GM19238 (cell line): Measurements from ENCODE around the gene ZBTB44.
"Not testable (repeated sequence)": the region's sequence is repeated elsewhere in the genome, so short reads cannot be mapped to it uniquely, and the experiment has no call there.

Source experiments
- DNase-seq: peaks from one replicate; pipeline ENCODE4 v3.0.0; 2011; ENCODE audit warnings: low spot score; ENCODE audit not compliant: insufficient read length

The ZBTB44 gene

DNA sequence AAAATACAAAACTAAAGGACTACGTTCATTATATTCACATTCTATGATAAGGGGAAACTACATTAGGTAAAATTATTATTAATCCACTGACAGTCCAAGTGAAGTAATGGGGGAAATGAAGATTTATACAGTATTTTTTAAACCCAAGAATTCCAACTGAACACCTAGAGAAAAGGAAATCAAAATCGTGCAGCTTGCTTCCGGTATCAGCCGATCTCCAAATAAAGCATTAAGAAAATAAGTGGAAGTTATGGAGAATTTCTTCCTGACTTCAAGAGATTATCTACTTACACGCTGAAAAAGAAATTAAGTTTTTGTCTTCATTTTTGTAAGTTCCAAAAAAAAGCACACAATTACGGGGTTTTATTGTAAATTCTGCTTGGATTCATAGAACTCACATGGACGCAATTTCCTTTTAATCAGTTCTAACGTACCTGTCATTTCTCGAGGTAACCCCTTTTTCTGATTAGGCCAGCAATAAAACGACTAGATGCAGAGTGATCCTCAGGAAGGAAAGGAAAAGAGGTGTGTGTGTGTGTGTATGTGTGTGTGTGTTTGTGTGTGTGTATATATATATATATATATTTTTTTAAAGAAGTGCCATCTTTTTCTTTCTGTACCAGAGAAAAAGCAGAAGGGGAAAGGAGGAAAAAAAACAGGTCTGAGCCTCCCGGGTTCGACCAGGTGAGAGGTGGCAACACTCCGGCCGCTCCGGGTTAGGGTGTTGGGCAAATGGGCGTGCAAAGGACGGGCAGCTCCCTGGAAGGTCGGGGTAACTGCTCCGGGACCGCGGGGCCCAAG is 1.1 kb downstream of the ZBTB44 start:
- DNase-seq: no peak

DNA sequence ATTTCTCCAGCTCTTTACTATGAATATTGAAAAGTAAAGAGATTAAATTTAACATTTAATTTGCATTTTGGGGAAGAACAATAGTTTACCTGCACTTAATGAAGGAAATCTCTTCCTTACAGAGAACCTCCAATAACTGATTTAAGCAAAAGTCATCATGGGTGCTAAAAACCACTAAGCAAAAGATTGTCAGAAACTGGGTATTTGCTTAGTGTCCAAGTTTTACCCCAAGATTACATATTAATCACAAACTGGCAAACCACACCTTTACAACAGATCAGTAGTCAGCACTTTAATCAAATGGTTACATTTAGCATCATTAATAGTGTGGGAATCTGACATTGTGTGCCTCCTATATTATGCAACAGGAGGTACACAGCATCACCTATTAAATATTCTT is 2.7 kb downstream of the ZBTB44 start:
- no peak for DNase-seq

DNA sequence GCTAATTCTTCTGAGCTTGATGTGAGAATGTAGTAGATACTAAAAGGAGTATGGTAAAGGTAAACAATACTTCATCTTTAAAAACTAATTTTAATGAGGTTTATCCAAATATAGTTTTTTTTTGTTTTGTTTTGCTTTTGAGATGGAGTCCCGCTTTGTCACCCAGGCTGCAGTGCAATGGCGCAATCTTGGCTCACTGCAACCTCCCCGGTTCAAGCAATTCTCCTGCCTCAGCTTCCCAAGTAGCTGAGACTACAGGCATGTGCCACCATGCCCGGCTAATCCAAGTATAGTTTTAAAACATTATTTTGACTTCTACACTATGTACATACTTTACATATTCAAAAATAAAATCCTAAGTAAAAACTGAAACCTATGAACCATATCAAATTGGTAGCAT is 4.1 kb downstream of the ZBTB44 start:
- DNase-seq: no peak

DNA sequence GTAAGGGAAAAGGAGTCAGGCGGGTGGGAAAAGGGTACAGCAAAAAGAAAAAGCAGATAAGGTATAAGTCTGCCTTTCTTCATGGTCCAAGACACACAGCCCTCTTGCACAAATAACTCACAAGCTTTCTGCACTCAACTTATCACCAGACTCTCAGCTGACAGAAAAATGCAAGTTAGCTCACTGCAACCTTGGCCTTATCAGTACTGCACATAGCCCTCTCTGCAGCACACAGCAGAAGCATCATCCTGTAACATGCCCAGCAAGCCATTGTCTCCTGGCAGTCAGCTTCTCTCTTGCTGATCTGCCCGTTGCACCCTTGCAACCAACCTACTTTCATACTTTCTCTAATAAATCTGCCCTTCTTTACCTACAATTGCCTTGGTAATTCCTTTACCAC is 5.8 kb downstream of the ZBTB44 start:
- no peak for DNase-seq

DNA sequence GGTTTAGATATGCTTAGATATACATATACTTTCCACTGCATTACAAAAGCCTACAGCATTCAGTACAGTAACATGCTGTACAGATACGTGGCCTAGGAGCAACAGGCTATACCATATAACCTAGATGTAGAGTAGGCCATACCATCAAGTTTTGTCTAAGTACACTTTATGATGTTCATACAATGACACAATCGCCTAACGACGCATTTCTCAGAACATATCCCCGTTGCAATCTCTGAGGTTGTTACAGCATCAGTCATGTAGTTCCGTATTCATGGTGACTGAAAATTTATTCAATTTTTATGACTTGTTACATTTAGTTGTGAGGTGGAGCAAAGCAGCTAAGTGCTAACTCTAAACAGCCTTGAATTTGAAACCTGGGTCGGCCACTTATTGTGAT is 6.7 kb downstream of the ZBTB44 start:
- no peak for DNase-seq

DNA sequence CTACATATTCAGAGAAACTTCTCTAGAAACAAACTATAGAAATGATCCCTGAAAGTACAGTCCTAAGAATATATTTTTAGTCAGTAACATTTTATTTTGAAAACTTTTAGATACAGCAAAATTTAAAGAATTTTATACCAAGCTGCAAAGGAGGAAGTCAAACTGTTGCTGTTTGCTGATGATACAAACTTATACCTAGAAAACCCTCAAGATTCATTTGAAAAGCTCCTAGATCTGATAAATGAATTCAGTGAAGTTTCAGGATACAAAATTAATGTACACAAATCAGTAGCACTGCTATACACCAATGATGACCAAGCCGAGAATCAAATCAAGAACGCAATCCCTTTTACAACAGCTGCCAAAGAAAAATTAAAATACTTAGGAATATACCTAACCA is 10.1 kb downstream of the ZBTB44 start:
- DNase-seq: no peak

DNA sequence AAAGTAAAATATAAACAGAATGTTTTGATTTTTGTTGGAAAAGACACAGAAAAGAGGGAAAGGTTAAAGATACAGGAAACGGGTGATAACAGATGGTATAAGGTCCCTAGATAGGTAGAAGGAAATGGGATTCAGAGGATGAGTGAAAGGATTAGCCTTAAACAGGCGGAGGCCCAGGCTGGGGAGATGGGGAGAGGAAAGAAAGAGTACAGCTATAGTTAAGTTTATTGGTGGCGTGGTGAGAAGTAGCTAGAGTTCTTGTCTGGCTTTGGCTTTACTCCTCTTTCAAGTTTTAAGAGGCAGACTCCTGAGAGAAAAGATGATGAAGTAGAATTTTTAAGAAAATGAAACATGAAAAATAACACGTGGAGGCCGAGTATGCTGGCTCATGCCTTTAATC is 13.7 kb downstream of the ZBTB44 start:
- no peak for DNase-seq

DNA sequence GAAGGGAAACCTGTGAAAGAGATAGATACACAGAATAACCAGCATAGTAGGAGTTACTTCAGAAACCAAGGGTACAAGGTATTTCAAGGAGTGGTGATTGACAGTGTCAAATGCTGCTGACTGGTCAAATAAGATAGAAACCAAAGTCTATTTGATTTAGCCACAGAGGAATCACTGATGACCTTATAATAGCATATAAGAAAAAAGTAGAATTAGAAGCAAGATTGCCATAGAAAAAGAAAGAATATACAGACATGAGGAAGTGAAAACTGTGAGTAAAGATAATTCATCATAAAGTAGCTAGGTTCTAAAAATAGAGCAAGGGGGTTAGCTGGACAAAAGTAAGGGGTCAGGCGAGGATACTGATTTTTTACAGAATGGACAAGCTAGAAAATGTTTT is 14.2 kb downstream of the ZBTB44 start:
- no peak for DNase-seq

DNA sequence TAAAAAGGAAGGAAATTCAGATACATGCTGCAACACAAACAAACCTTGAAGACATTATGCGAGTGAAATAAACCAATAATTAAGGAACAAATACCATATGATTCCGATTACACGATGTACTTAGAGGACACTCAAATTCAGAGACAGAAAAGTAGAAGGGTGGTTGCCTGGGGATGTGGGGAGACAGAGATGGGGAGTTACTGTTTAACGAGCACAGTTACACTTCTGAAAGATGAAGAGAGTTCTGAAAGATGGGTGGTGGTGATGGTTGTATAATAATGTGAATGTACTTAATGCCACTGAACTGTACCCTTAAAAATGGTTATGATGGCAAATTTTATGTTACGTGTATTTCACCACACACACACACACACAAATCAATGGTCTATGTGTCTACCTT is 14.7 kb downstream of the ZBTB44 start:
- DNase-seq: no peak

DNA sequence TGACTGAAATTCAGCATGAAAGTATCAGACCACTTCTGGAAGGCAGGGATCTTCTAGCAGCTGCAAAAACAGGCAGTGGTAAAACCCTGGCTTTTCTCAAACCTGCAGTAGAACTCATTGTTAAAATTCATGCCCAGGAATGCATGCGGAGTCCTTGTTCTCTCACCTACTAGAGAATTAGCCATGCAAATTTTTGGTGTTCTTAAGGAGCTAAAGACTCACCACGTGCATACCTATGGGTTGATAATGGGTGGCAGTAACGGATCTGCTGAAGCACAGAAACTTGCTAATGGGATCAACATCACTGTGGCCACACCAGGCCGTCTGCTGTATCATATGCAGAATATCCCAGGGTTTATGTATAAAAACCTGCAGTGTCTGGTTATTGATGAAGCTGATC is 19.1 kb downstream of the ZBTB44 start:
- DNase-seq: no peak

DNA sequence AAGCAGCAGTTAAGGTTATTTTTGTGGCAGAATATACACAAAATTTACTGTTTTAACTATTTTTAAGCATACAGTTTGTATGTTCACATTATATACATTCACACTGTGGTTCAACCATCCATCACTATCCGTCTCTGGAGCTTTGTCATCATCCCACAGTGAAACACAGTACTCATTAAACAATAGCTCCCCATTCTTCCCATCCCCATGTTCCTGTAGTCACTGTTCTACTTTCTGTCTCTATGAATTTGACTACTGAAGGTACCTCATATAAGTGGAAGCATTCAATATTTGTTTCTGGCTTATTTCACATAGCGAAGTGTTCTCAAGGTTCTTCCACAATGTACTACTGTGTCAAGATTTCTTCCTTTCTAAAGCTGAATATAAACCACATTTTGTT is 32.6 kb downstream of the ZBTB44 start:
- no peak for DNase-seq

DNA sequence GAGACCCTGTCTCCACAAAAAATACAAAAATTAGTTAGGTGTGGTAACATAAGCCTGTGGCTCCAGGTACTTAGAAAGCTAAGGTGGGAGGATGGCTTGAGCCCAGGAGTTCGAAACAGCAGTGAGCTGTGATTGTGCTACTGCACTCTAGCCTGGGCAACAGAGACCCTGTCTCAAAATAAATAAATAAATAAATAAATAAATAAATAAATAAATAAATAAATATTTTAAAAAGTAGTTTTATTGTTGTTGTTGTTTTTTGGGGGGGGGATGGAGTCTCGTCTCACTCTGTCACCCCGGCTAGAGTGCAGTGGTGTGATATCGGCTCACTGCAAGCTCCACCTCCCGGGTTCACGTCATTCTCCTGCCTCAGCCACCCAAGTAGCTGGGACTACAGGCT is 33.4 kb downstream of the ZBTB44 start:
- DNase-seq: not testable (repeated sequence)

DNA sequence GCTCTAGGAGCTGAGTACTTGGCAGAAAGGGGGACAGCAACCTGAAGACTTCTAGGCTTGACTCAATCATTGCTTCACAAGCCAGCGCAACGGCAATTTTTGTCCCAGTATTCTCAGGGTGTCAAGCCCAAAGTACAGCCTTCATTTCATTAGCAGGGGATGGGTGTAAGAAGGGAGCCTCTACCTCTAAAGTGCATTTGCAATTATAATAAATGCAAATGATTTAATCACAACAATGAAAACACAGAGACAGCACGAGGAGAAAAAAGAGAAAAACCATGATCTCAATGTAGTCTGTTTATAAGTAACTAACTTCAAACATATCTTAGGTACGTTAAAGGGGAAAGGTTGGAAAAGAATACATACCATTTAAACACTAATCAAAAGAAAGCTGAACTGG is 34.7 kb downstream of the ZBTB44 start:
- DNase-seq: no peak

DNA sequence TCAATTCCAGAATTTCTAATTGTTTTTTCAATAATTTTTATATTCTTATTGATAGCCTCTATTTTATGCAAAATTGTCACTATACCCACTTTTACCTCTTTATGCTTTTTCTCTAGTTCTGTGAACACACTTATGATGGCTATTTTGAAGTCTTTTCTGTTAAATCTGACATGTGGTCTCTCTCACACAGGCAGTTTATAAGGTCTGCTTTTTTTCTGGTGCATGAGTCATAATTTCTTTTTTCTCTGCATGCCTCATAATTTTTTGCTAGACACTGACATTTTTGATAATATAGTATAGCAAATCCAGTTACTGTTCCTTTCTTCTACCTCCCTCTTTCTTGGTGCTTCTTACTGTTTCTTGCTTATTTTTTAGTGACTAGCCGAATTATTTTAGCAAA is 36.0 kb downstream of the ZBTB44 start:
- DNase-seq: no peak

DNA sequence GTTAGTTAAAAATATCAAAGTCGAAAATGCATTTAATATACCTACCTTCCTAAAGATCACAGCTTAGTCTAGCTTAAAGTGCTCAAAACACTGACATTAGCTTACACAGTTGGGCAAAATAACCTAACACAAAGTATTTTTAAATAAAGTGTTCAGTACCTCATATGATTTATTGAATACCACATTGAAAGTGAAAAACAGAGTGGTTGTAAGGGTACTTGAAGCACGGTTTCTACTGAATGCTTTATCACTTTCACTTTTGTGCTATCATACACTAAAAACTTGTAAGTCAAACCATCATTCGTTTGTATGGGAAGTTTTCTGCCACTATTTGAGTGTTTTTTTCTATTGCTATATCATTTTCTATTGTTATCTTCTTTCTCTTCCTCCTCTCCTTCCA is 36.6 kb downstream of the ZBTB44 start:
- DNase-seq: no peak

DNA sequence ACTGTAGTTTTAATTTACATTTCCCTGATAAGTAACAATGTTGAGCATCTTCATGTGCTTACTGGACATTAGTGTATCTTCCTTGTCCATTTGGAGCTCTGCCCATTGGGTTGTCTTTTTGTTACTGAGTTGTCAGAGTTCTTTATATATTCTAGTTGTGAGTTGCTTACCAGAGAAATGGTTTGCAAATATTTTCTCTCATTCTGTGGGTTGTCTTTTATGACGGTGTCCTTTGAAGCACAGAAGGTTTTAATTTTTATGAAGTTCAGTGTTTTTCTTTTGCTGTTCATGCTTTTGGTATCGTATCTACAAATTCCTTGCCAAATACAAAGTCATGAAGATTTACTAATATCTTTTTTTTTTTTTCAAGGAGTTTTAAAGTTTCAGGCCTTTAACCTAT is 42.4 kb downstream of the ZBTB44 start:
- no peak for DNase-seq

DNA sequence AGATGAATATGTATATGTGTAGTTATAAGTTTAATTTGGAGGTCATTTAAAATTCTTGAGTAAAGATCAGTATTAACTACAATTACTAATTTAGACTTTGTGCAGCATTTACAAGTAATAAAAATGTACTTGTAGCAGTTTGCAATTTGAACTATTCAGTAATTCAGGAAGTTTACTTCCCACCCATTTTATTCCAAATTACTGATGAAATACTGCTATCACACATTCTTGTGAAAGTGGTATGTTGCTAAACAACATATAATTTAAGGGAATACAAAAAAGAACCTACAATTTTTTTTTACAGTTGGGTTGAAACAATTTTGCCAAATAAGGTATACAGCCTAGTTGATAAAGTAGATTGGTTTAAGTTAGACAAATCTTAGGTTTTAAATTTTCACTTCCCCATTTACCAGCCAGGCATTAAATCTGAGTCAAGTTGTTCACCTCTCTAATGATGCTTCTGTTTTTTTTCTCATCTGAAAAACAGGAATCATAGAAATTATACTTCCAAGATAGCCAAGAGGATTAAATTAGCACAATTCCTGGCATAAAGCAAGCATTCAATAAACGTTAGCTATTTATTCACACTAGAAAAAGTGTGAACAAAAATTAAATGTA is 45.3 kb downstream of the ZBTB44 start:
- peak; percentile 12 for DNase-seq

DNA sequence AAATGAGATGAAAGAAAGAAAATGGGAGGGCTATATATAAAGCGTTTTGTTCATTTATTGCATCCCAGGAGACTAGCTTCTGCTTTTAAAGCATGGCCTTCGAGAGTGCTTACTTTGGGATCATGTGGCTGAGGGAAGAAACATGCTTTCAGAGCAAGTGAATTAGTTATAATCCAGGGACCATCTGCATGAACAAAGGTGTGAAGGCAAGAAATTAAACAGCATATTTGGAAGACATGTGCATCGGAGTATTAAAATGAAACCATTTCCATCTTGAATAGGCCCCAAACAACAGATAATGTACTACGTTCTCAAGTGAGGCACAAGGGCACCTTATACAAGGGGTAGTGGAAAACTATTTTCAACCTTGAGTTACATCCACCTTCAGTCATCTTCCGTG is 51.4 kb downstream of the ZBTB44 start:
- no peak for DNase-seq

DNA sequence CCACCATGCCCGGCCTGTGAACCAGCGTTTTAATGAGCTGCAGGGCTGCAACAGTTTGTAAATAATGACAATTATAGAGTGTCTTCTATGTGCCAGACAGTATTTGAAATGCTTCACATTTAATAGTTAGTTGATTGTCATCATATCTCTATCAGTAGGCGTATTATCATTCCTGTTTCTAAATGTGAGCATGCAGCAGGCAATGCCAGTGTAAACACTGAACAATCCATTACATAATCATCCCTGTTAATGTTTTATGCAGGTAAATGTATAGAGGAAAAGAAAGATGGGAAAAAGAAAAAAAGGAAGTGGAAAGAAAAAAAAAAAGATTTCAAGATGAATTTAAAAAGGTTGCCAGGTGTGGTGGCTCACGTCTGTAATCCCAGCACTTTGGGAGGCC is 52.3 kb downstream of the ZBTB44 start:
- no peak for DNase-seq

DNA sequence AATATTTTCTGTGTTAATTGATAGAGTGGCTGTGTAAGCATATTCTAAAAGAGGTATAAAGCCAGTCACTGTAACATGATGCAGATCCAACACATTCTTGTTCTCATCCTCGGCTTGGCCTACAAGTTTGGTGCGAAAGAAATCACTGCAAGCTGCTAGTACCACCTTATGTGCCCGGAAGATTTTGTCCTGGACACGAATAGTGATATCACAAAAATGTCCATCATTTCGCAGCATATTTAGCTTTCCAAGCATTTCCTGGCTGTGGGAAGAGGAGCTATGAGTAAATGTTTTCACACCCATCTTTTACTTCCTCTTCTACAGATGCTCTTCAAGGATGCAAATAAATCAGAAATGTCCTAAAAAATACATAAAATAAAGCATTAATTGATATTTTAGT is 53.1 kb downstream of the ZBTB44 start:
- no peak for DNase-seq

DNA sequence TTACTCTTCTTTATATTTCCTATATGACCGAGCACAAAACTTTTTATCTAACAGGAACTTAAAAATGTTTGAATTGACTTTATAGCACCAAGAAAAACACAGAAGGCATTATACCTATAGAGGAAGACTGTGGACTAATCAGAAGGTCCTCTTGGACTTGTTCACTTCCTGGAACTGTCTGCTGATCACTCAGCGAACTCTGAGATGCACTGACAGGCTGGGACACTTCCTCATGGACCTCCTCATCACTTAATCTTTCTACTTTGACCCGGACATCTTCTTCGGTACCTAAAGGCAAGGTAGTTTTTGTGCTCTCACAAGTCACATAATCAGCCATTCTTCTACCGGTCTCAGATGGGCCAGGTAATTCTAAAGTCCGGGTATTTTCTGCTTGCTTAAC is 54.0 kb downstream of the ZBTB44 start:
- DNase-seq: no peak

DNA sequence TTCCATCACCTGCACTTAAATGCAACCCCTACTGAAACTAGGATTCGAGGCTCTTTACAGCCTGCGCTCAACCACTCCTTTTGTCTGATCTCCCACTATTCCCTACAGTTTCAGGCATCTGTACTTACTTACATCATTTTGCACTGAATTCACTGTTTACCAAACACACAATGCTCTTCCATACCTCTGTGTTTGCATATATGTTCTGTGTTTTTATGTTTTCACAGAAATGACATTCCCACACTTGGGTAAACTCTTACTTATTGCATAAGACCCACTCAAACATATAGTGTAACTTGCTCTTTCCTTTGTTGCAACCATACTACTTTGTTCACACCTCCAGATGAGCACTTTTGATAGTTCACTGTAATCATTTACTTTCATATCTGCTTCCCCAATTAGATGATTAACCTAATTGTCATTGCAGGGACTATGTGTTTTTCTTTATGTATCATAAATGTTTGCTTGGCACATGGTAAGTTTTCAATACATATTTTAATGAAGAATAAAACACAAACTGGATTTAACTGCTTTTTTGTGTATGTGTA is 54.6 kb downstream of the ZBTB44 start:
- DNase-seq: no peak

DNA sequence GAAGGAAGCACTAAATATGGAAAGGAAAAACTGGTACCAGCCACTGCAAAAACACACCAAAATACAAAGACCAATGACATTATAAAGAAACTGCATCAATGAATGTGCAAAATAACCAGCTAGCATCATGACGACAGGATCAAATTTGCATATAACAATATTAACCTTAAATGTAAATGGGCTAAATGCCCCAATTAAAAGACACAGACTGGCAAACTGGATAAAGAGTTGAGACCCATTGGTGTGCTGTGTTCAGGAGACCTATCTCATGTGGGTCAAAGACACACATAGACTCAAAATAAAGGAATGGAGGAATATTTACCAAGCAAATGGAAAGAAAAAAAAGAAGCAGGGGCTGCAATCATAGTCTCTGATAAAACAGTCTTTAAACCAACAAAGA is 63.0 kb downstream of the ZBTB44 start:
- DNase-seq: not testable (repeated sequence)
